Hindlimb muscle (tissue), 1 donor: ENCODE results near the gene CNPPD1. TPM values are rescaled to one million over a fixed set of nuclear protein-coding genes. Genes with fewer than 3 reads are reported as not detected.

Source experiments
- polyA plus RNA-seq: library from polyadenylated mRNA; unstranded; fragments of 120-200 nt; gene quantifications from one replicate; pipeline ENCODE4 v1.2.1, GENCODE V29; 2013; ENCODE audit not compliant: insufficient read length

The CNPPD1 gene
- polyA plus RNA-seq, 1 donor = 39.4 TPM

Other genes starting within 250 kb of the CNPPD1 start
- not detected for gene CDK5R2, start 217.3 kb downstream of the CNPPD1 start, polyA plus RNA-seq
- gene FEV, start 191.7 kb downstream of the CNPPD1 start, polyA plus RNA-seq = 0.58 TPM
- not detected for gene CRYBA2, start 183.5 kb downstream of the CNPPD1 start, polyA plus RNA-seq
- not detected for gene CFAP65, start 135.4 kb downstream of the CNPPD1 start, polyA plus RNA-seq
- not detected for gene IHH, start 116.0 kb downstream of the CNPPD1 start, polyA plus RNA-seq
- 12.0 TPM for gene NHEJ1, start 16.1 kb downstream of the CNPPD1 start, polyA plus RNA-seq
- gene SLC23A3, start 6.9 kb downstream of the CNPPD1 start, polyA plus RNA-seq = 1.1 TPM
- gene RETREG2, start 1.4 kb upstream of the CNPPD1 start, polyA plus RNA-seq = 42.0 TPM
- gene ZFAND2B, start 29.9 kb upstream of the CNPPD1 start, polyA plus RNA-seq = 21.4 TPM
- gene ABCB6, start 42.0 kb upstream of the CNPPD1 start, polyA plus RNA-seq = 36.1 TPM
- gene ATG9A, start 52.7 kb upstream of the CNPPD1 start, polyA plus RNA-seq = 35.9 TPM
- gene ANKZF1, start 52.9 kb upstream of the CNPPD1 start, polyA plus RNA-seq = 29.5 TPM
- 4.4 TPM for gene GLB1L, start 68.5 kb upstream of the CNPPD1 start, polyA plus RNA-seq
- 17.6 TPM for gene STK16, start 68.6 kb upstream of the CNPPD1 start, polyA plus RNA-seq
- gene TUBA4B, start 76.3 kb upstream of the CNPPD1 start, polyA plus RNA-seq = 0.31 TPM
- 112 TPM for gene TUBA4A, start 77.0 kb upstream of the CNPPD1 start, polyA plus RNA-seq
- 97.8 TPM for gene DNAJB2, start 102.4 kb upstream of the CNPPD1 start, polyA plus RNA-seq
- 0.12 TPM for gene PTPRN, start 132.5 kb upstream of the CNPPD1 start, polyA plus RNA-seq
- not detected for gene RESP18, start 155.8 kb upstream of the CNPPD1 start, polyA plus RNA-seq
- 40.9 TPM for gene DNPEP, start 211.0 kb upstream of the CNPPD1 start, polyA plus RNA-seq
- gene DES, start 241.5 kb upstream of the CNPPD1 start, polyA plus RNA-seq = 5,382 TPM